ENCODE results near the gene GRIN3B.

Gene GRIN3B

DNA sequence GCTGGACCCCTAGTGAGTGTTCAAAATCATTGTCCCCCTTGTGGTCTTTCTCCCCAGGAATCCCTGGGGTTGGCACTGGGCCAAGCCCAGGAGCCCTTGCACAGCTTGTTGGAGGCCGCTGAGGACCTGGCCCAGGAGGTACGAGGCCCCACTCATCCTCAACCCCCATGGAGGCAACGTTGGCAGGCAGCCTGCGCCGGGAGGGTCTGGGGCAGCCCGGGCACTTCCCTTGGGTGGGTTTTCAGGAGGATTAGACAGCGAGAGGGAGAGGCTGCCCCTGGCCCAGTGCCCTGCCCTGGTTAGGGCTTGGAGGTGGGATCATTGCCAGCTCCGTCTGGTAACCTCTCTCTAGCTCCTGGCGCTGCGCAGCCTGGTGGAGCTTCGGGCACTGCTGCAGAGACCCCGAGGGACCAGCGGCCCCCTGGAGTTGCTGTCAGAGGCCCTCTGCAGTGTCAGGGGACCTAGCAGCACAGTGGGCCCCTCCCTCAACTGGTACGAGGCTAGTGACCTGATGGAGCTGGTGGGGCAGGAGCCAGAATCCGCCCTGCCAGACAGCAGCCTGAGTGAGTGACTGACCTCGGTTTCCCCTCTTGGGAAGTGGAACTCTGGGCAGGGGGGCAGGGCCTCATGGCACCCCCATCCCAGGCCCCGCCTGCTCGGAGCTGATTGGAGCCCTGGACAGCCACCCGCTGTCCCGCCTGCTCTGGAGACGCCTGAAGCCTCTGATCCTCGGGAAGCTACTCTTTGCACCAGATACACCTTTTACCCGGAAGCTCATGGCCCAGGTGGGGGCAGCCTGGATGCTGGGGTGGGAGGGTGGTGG lies 42.7 kb downstream of the GRIN3B start:
- no peak for DNase-seq

DNA sequence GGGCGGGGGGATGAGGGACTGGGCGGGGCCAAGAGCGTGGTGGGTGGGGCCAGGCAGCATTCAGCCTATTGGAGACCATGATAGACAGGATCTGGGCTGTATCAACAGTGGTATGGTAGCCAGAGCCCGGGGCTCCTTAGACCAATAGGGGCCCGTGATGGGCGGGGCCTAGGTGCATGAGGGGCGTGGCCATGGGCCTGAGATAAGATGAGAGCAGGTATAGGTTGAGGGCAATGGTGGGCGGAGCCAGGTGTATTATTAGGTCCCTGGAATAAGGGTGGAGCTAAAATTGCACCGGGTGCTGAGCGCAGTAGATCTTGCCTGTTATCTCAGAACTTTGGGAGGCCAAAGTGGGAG lies 45.0 kb downstream of the GRIN3B start:
- peak in 2 of 4 experiments; percentile 45 to 52 for DNase-seq

GRCh38 chr19:1046117-1046626 lies 46.0 kb downstream of the GRIN3B start:
- no peak for DNase-seq

GRCh38 chr19:1046836-1047695 lies 46.8 kb downstream of the GRIN3B start:
- DNase-seq: no peak

GRCh38 chr19:1047696-1048147 lies 47.5 kb downstream of the GRIN3B start:
- DNase-seq: no peak

DNA sequence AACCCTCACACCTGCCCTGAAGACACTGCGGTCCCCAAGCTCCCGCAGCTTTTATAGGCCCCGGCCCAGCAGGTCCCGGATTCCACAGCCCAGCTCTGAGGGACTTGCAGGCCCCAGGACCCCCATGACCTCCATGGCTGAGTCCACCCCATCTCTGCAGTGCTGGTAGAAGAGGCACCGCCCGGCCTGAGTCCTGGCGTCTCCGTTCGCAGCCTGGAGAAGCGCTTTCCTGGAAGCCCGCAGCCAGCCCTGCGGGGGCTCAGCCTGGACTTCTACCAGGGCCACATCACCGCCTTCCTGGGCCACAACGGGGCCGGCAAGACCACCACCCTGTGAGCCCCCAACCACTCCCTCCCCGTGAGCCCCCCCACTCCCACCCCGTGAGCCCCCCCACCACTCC lies 48.9 kb downstream of the GRIN3B start:
- no peak for DNase-seq

- DNase-seq: no peak
Observed at GRCh38 chr19:1049800-1050199, 49.6 kb downstream of the GRIN3B start.

- no peak for DNase-seq
Observed at GRCh38 chr19:1050989-1051788, 51.0 kb downstream of the GRIN3B start.

GRCh38 chr19:1051791-1052190 lies 51.6 kb downstream of the GRIN3B start:
- DNase-seq: no peak

DNA sequence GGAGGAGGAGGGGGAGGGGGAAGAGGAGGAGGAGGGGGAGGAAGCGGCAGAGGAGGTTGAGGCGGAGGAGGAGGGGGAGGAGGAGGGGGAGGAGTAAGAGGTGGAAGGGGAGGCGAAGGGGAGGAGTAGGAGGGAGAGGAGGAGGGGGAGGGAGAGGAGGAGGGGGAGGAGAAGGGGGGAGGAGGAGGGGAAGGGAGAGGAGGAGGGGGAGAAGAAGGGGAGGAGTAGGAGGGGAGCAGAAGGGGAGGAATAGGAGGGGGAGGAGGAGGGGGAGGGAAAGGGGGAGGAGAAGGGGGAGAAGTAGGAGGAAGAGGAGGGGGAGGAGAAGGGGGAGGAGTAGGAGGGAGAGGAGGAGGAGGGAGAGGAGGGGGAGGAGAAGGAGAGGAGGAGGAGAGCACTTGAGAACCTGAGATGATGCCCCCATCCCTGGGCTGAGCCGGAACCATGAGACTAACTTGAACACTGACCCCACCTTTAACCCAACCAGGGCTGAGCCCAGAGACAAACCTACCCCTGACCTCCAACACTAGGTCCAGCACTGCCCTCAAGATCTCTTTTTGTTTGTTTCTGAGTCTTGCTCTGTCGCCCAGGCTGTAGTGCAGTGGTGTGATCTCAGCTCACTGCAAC lies 52.2 kb downstream of the GRIN3B start:
- no peak for DNase-seq

- no peak for DNase-seq
Observed at GRCh38 chr19:1053176-1054101, 53.2 kb downstream of the GRIN3B start.

GRCh38 chr19:1054102-1055027 lies 54.1 kb downstream of the GRIN3B start:
- DNase-seq: no peak

GRCh38 chr19:1055028-1055425 lies 54.8 kb downstream of the GRIN3B start:
- no peak for DNase-seq

DNA sequence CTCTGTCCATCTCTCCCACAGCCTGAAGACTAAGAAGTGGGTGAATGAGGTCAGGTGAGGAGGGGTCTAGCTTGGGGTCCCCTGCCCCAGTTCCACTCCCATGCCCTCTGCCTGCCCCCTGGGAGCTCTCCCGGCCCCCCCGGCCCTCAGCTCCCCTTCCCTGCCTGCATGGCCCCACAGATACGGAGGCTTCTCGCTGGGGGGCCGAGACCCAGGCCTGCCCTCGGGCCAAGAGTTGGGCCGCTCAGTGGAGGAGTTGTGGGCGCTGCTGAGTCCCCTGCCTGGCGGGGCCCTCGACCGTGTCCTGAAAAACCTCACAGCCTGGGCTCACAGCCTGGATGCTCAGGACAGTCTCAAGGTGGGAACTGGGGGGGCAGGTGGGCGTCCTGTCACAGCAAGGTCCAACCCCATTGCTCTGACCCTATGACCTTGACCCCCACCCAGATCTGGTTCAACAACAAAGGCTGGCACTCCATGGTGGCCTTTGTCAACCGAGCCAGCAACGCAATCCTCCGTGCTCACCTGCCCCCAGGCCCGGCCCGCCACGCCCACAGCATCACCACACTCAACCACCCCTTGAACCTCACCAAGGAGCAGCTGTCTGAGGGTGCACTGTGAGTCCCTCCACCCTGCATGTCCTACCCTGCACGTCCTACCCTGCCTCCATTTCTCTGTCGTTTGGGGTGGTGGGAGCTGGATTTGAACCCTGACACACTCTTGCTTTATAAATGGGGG lies 55.8 kb downstream of the GRIN3B start:
- no peak for DNase-seq

DNA sequence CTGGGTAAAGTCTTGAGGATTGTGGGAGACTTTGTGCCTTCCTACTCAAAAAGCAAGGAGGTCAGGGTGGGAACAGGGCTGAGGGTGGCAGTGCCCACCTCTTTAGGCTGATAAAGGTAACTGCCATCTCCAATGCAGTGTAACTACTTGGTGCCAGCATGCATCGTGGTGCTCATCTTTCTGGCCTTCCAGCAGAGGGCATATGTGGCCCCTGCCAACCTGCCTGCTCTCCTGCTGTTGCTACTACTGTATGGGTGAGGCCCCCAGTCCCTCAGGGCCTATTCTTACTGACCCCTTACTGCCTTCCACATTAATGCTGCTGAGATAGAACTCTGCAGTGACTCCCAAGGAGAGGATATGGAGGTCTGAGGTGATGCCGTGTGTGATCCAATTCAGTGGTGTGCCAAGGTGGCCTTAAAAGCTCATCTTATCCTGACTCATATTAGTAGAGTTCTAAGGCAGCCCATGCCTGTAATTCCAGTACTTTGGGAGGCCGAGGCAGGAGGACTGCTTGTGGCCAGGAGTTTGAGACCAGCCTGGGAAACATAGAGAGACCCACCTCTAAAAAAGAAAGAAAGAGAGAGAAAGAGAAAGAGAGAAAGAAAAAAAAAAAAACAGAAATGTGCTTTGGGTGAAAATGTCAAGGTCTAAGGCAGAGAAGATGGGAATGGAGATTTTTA lies 57.1 kb downstream of the GRIN3B start:
- peak; percentile 37 to 57 (median 54) for DNase-seq

DNA sequence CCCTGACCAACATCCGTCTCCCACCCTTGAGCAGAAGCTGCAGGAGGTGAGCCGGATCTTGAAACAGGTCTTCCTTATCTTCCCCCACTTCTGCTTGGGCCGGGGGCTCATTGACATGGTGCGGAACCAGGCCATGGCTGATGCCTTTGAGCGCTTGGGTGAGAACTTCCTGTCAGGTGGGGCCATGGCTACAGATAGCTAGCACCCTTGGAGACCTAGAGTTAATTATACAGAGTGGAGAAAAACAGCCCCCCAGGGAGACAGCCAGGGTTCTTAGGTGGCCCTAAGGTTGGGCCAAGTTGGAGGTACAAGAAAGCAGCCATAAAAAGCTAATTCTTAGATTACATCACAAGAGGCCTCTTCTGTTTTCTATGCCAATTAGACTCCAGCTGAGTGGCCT lies 57.9 kb downstream of the GRIN3B start:
- no peak for DNase-seq
